Activated CD8-positive, alpha-beta memory T cell treated with anti-CD3 and anti-CD28 coated beads for 48 hours (primary cell): ENCODE measurements around the gene C10orf105.

Experiments
- DNase-seq, 3 experiments: peaks; one replicate each; pipeline ENCODE4 v3.0.0-alpha.2; 2020; ENCODE audit warnings: low read depth in 2 of 3, low spot score in 2 of 3

The C10orf105 gene

DNA sequence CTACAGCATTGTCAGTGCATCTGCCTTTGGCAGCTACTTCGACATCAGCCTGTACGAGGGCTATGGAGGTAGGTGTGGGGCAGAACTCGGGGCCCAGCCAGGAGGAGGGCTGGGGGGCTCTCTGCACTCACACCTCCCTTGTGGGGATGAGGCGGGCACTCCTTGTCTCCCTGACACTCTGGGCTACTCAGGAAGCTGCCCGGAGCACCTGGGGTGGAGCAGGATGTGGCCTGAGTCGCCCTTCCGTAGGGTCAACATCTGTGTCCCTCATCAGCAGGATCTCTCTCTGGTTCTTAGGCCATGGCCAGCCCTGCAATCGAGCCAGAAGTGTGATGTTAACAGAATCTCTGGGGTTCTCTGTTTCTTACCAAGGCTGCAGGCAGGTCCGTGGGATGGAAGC lies 40.2 kb downstream of the C10orf105 start:
- DNase-seq = no peak

GRCh38 chr10:71678057-71678805 lies 41.3 kb downstream of the C10orf105 start:
- DNase-seq = no peak

DNA sequence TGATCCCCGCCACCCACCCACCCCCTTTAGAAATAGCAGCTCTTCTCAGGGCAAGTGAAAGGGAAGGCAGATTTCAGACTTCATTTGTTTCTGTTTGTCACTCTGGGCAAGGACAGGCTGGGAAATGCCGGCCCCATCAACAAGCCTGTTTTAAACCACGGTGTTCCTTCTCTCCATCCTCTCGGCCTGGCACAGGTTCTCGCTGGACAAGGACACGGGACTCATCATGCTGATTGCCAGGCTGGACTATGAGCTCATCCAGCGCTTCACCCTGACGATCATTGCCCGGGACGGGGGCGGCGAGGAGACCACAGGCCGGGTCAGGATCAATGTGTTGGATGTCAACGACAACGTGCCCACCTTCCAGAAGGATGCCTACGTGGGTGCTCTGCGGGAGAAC lies 42.3 kb downstream of the C10orf105 start:
- no peak for DNase-seq

GRCh38 chr10:71675295-71675970 lies 44.1 kb downstream of the C10orf105 start:
- DNase-seq = no peak

DNA sequence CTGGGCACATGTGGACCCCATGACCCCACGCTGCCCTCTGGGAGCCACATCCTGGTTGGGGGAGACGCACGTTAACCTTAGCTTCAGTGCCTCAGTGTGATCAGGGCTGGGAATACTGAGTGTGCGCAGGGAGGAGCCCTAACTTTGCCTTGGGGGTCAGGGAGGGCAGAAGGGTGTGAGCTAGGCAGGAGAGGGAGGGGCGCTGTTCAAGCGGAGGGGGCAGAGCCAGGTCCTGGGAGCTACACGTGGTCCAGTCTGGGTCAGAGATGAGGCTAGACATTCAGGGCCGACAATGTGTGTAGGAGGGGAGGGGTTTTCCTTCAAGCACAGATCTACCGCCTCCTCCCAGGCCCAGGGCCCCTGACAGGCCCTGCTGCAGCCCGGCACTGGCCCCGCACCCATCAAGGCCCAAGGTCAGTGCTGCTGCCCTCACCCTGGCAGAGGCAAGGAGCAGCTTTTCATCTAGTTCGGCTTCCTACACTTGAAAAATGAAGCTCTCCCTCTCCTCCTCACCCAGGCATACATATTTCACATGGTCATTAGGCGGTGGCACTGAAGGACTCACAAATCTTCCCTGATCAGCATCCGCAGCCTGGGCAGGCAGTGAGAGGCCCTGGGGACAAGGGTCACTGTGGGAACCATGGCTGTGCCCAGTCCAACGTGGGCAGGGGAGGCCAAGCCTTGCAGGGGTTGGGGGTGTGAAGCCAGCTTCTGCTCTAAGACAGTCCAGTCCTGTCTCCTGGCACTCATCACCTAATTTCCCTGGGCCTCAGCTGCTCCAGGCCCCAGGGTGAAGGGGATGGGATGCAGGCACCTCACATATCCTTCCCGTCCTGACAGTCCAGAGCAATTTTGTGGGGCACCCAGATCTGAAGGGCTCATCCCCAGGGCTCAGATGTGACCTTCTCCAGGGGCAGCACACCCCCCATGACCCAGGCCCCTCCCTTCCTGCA lies 47.3 kb downstream of the C10orf105 start:
- DNase-seq = no peak

GRCh38 chr10:71667387-71667752 lies 52.2 kb downstream of the C10orf105 start:
- DNase-seq = no peak

DNA sequence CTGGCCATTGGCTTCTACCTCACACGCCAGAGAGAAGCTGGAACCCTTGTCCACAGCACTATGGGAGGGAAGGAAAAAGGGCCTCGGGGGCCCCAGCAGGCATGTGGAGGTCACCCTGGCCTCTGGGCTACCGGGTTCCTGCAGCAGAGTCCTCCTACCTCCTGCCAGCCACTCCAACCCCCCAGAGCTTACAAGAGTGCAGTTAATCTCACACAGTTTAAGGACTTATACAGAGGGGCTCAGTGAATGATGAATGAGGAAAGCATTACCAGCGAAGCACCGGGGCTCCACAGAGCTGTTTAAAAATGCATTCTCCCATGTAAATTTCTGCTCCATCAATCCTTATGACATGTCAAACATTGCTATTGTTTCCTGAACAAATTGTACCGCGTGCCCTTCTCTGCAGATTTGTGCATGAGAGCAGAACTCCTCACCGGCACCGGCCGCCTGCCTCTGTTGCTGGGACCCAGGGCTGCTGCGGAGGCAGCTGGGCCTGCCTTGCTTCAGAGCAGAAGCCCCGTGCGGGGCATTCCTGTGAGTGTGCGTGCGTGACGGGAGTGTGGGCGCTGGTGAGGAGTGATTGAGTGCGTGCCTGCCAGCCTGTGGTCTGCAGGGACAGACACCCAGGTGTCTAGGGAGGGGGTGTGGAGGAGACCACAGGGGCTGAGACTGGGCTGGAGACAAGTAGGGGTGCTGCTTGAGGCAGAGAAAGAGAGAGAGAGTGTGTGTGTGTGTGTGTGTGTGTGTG lies 52.8 kb downstream of the C10orf105 start:
- DNase-seq = no peak

DNA sequence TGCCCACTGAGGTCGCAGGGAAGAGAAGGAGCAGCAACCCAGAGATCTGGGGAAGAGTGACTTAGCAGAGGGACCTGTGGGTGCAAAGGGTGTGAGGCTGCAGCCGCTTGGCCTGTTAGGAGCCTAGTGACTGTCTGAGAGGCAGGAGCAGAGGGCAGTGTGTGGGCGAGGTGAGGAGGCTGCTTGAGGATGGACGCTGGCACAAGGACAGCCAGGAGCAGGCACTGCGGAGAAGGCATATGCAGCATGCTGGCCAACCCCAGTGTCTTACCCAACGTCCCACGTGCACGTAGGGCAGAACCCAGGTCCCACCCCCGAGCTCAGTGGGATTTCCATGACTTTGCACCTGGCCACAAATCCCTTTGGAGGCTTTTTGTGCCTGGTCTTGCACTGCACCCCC lies 54.1 kb downstream of the C10orf105 start:
- DNase-seq = no peak

DNA sequence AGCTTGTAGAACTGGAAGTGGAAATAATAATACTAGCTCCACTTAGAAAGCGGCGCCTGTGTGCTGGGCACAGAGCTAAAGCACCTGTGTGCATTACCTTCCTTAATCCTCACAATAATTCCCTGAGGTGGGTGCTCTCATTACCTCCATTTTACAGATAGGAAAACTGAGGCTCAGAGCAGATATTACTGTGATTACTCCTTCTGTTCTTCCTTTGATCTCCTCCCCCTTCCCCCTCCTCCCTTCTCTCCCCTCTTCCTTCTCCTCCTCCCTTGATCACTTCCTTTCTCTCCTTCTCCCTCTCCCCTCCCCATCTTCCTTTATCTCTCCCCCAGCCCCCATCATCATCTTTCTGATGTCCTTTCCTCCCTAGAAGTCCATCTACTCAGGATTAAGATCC lies 55.0 kb downstream of the C10orf105 start:
- DNase-seq = no peak

DNA sequence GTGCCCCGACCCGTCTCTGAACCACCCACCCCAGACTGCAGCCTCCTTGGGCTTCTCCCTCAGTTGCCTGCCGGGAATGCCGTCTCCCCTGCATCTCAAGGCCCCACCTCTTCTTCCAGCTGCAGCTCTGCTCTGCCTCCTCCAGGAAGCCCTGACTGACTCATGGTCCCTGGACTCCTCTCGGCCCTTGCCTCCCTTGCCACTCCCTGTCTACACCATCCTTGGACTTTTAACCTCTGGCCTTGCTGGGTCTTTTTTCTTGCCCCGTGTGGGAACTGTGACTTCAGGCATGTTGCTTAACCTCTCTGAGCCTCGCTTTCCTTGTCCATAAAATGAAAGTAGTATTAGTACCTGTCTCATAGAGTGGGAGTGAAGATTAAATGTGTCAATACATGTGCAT lies 56.3 kb downstream of the C10orf105 start:
- DNase-seq = no peak

DNA sequence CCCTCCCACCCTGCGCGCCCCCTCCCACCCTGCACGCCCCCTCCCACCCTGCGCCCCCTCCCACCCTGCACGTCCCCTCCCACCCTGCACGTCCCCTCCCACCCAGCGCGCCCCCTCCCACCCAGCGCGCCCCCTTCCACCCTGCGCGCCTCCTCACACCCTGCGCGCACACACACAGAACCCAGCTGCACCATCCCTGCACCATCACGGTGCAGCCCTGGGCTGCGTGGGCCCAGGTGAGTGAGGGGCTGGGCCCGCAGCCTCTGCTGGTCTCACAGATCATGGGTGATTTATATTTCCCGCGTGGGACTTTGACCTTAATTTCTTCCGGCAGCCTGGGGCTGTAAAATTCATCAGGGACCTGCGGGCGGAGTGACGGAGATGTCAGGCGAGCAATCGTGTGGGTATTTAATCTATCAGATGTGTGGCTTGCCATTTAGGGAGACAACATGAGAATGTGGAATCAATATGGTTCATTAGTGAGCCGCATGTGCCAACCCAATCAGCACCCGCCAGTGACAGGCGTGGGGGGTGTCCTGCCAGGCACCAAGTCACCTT lies 57.7 kb downstream of the C10orf105 start:
- no peak for DNase-seq
